ENCODE measurements around the gene LMF2.
"Not testable (repeated sequence)": the region's sequence is repeated elsewhere in the genome, so short reads cannot be mapped to it uniquely, and the experiment has no call there.

Gene LMF2

GRCh38 chr22:50524676-50525103 lies 17.2 kb upstream of the LMF2 start:
- no peak for TF ChIP-seq CTCF (IDR thresholded peaks at IDR 0.05; ENCODE audit: extremely low read depth, missing control alignments)
- no peak for DNase-seq (ENCODE audit: low spot score)

GRCh38 chr22:50523806-50524675 lies 16.5 kb upstream of the LMF2 start:
- TF ChIP-seq CTCF (IDR thresholded peaks at IDR 0.05; ENCODE audit: extremely low read depth, missing control alignments): no peak
- DNase-seq (ENCODE audit: low spot score): no peak

- TF ChIP-seq CTCF (IDR thresholded peaks at IDR 0.05; ENCODE audit: extremely low read depth, missing control alignments): no peak
- no peak for DNase-seq (ENCODE audit: low spot score)
Observed at GRCh38 chr22:50523458-50523805, 15.9 kb upstream of the LMF2 start.

GRCh38 chr22:50522806-50523438 lies 15.4 kb upstream of the LMF2 start:
- DNase-seq (ENCODE audit: low spot score): no peak
- no peak for TF ChIP-seq CTCF (IDR thresholded peaks at IDR 0.05; ENCODE audit: extremely low read depth, missing control alignments)

- TF ChIP-seq CTCF (IDR thresholded peaks at IDR 0.05; ENCODE audit: extremely low read depth, missing control alignments): no peak
- DNase-seq (ENCODE audit: low spot score): no peak
Observed at GRCh38 chr22:50522208-50522805, 14.8 kb upstream of the LMF2 start.

- DNase-seq (ENCODE audit: low spot score): no peak
- TF ChIP-seq CTCF (IDR thresholded peaks at IDR 0.05; ENCODE audit: extremely low read depth, missing control alignments): no peak
Observed at GRCh38 chr22:50521710-50522109, 14.2 kb upstream of the LMF2 start.

- TF ChIP-seq CTCF (IDR thresholded peaks at IDR 0.05; ENCODE audit: extremely low read depth, missing control alignments): no peak
- DNase-seq (ENCODE audit: low spot score): no peak
Observed at GRCh38 chr22:50520826-50521453, 13.4 kb upstream of the LMF2 start.

- DNase-seq (ENCODE audit: low spot score): not testable (repeated sequence)
Observed at GRCh38 chr22:50520184-50520583, 12.7 kb upstream of the LMF2 start.
